Left ventricle myocardium inferior (tissue), 1 donor: ENCODE data around the gene PTPRN2. TPM values are rescaled to one million over a fixed set of nuclear protein-coding genes. Genes with fewer than 3 reads are reported as not detected.

Experiments used
- DNase-seq: peaks from one replicate; pipeline ENCODE4 v3.0.0-alpha.2; 2020
- H3K27ac ChIP-seq: fragments of 200-600 bp; replicated peaks from 2 replicates; pipeline ENCODE4 v1.8.0; 2021
- H3K27me3 ChIP-seq: fragments of 200-600 bp; 2 replicates; pipeline ENCODE4 v1.8.0; 2021; ENCODE audit warnings: low read depth
- H3K36me3 ChIP-seq: fragments of 200-600 bp; 2 replicates; pipeline ENCODE4 v1.8.0; 2021
- H3K4me1 ChIP-seq: fragments of 200-600 bp; 2 replicates; pipeline ENCODE4 v1.8.0; 2021
- H3K4me3 ChIP-seq: fragments of 200-600 bp; 2 replicates; pipeline ENCODE4 v1.8.0; 2021; ENCODE audit warnings: mild to moderate bottlenecking, moderate library complexity
- H3K9me3 ChIP-seq: fragments of 200-600 bp; replicated peaks from 2 replicates; pipeline ENCODE4 v1.8.0; 2021
- intact Hi-C: fragments of 100-400 bp; cut with micrococcal nuclease; formaldehyde crosslinking; loops from one replicate; pipeline ENCODE4 v1.11.0; 2022
- total RNA-seq: library from RNA; stranded (reverse); fragmentation: NEBNext Ultra II Directional; extraction: Animal tissue kit (Norgen Biotek cat#: 25700); gene quantifications from one replicate; pipeline ENCODE4 v1.2.1, GENCODE V29; 2021
- TF ChIP-seq, protein P1 (sequence below): fragments of 200-600 bp; IDR thresholded peaks from 2 replicates; pipeline ENCODE4 v1.8.0; 2021; ENCODE audit warnings: antibody characterized with exemption, mild to moderate bottlenecking, borderline replicate concordance
- donor health status: DM: no; HTN: yes; CAD: no; lungs with severe emphysema.

PTPRN2 gene
- total RNA-seq, 1 donor from 2014 or later: 1.3 TPM

DNA sequence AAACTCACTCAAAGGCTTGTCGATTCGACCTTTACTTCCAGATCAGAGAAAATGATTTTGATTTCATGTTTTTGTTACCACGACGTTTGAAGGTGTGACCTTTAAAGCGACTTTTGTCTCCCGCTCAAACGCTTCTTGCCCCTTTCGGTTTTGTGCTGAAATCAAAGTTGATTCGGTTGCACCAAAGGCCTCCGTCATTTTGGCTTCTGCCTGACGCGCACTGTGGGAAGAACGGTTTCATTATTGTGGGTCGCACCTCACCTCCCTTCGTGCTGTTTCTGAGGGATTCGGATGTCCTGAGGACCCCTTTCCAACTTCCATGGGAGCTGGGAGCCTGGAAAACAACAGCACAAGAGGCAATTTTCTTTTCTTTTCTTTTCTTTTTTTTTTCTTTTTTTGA lies 1073.9 kb downstream of the PTPRN2 start:
- TF ChIP-seq, protein P1, sequence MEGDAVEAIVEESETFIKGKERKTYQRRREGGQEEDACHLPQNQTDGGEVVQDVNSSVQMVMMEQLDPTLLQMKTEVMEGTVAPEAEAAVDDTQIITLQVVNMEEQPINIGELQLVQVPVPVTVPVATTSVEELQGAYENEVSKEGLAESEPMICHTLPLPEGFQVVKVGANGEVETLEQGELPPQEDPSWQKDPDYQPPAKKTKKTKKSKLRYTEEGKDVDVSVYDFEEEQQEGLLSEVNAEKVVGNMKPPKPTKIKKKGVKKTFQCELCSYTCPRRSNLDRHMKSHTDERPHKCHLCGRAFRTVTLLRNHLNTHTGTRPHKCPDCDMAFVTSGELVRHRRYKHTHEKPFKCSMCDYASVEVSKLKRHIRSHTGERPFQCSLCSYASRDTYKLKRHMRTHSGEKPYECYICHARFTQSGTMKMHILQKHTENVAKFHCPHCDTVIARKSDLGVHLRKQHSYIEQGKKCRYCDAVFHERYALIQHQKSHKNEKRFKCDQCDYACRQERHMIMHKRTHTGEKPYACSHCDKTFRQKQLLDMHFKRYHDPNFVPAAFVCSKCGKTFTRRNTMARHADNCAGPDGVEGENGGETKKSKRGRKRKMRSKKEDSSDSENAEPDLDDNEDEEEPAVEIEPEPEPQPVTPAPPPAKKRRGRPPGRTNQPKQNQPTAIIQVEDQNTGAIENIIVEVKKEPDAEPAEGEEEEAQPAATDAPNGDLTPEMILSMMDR: no peak
- intact Hi-C loops: no loop called here
- no peak overlapping the region for H3K4me3 ChIP-seq
- H3K4me1 ChIP-seq: no peaks in the 10 kb centered on the region
- H3K36me3 ChIP-seq: no peaks in the 10 kb centered on the region
- peaks cover 50% of the 10 kb centered on the region for H3K27me3 ChIP-seq
- peaks cover 21% of the 10 kb centered on the region for H3K9me3 ChIP-seq
- no peak for DNase-seq
- no peak overlapping the region for H3K27ac ChIP-seq

DNA sequence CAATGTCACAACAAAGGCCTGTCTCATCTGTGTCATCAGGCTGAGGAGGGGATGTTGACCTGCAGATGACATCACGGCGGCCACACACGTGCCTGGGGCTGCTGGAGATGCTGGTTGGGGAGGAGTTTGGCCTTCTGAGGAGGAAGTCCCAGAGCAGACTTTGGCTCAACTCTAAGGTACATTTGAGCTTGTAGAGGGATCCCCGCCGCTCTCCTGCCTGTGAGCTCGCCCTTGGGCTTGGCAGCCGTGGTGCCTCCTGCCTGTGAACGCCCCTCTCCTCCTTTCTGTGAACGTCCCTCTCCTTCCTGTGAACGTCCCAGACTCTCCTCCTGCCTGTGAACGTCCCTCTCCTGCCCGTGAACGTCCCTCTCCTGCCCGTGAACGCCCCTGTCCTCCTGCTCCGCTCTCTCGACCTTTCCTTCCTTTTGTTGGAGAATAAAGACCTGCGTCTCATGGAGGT lies 1074.4 kb downstream of the PTPRN2 start:
- H3K9me3 ChIP-seq: peaks cover 21% of the 10 kb centered on the region
- no peak overlapping the region for H3K4me3 ChIP-seq
- intact Hi-C loops: no loop called here
- no peaks in the 10 kb centered on the region for H3K4me1 ChIP-seq
- TF ChIP-seq, protein P1: no peak
- peaks cover 54% of the 10 kb centered on the region for H3K27me3 ChIP-seq
- H3K27ac ChIP-seq: no peak overlapping the region
- DNase-seq: no peak
- H3K36me3 ChIP-seq: no peaks in the 10 kb centered on the region

DNA sequence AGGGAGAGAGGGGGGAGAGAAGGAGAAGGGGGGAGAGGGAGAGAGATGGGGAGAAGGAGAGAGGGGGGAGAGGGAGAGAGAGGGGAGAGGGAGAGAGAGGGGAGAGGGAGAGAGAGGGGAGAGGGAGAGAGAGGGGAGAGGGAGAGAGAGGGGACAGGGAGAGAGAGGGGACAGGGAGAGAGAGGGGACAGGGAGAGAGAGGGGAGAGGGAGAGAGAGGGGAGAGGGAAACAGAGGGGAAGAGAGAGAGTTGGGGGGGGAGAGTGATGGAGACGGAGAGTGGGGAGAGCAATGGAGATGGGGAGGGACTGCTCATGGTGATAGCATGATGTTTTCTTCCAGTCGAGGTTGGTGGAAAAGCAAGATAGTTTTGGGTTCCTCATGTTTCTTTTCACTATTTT lies 1078.4 kb downstream of the PTPRN2 start:
- H3K27me3 ChIP-seq: peaks cover 41% of the 10 kb centered on the region
- H3K27ac ChIP-seq: no peak overlapping the region
- no peak overlapping the region for H3K4me3 ChIP-seq
- TF ChIP-seq, protein P1: no peak
- no peak for DNase-seq
- peaks cover 39% of the 10 kb centered on the region for H3K9me3 ChIP-seq
- H3K4me1 ChIP-seq: no peaks in the 10 kb centered on the region
- intact Hi-C loops: no loop called here
- H3K36me3 ChIP-seq: no peaks in the 10 kb centered on the region

DNA sequence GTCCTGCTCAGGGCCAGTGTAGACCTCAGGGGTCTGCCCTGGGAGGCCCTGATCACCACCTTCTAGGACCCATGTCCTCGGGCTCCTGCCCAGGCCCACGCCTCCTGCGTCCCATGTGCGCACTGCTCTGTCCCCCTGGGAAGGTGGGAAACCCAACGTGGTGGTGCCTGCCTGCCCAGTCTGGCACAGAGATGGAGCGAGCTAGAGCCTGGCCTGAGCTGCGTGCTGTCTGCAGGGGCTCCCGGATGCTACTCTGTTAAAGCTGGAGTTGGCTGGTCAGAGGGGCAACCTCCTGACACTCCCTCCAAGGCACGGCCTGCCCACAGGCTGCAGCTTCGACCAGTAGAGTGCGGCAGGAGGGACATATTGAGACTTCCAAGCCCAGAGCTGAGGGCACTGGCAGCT lies 1079.1 kb downstream of the PTPRN2 start:
- H3K9me3 ChIP-seq: peaks cover 37% of the 10 kb centered on the region
- intact Hi-C loops: no loop called here
- TF ChIP-seq, protein P1: no peak
- no peaks in the 10 kb centered on the region for H3K36me3 ChIP-seq
- no peak overlapping the region for H3K27ac ChIP-seq
- DNase-seq: no peak
- H3K27me3 ChIP-seq: peaks cover 41% of the 10 kb centered on the region
- no peak overlapping the region for H3K4me3 ChIP-seq
- H3K4me1 ChIP-seq: no peaks in the 10 kb centered on the region

DNA sequence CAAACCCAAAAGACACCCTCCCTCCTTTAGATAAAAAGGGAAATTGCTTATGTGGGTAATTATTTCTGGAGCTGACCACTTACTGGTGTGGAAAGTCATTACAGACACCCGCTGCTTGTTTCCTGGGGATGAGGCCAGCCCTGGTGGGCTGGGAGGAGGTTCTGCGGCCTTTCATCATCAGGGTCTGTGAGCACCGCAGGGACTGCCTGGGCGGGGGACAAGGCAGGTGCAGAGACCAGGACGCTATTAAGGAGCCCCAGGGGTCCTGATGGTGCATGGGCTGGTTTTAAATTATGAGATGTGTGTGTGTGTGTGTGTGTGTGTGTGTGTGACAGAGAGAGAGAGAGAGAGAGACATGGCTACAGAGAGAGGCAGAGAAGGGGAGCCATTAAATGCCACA lies 1079.6 kb downstream of the PTPRN2 start:
- peaks cover 39% of the 10 kb centered on the region for H3K27me3 ChIP-seq
- intact Hi-C loops: no loop called here
- no peak overlapping the region for H3K4me3 ChIP-seq
- H3K27ac ChIP-seq: no peak overlapping the region
- no peak for DNase-seq
- H3K9me3 ChIP-seq: peaks cover 32% of the 10 kb centered on the region
- no peaks in the 10 kb centered on the region for H3K4me1 ChIP-seq
- TF ChIP-seq, protein P1: no peak
- no peaks in the 10 kb centered on the region for H3K36me3 ChIP-seq
